ENCODE results near the gene PAGE2B.
"Not testable (repeated sequence)": the region's sequence is repeated elsewhere in the genome, so short reads cannot be mapped to it uniquely, and the experiment has no call there.

DNA sequence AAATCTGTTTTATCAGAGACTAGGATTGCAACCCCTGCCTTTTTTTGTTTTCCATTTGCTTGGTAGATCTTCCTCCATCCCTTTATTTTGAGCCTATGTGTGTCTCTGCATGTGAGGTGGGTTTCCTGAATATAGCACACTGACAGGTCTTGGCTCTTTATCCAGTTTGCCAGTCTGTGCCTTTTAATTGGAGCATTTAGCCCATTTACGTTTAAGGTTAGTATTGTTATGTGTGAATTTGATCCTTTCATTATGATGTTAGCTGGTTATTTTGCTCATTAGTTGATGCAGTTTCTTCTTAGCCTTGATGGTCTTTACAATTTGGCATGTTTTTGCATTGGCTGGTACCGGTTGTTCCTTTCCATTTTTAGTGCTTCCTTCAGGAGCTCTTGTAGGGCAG is 24.2 kb upstream of the PAGE2B start:
- TF ChIP-seq, protein P1, sequence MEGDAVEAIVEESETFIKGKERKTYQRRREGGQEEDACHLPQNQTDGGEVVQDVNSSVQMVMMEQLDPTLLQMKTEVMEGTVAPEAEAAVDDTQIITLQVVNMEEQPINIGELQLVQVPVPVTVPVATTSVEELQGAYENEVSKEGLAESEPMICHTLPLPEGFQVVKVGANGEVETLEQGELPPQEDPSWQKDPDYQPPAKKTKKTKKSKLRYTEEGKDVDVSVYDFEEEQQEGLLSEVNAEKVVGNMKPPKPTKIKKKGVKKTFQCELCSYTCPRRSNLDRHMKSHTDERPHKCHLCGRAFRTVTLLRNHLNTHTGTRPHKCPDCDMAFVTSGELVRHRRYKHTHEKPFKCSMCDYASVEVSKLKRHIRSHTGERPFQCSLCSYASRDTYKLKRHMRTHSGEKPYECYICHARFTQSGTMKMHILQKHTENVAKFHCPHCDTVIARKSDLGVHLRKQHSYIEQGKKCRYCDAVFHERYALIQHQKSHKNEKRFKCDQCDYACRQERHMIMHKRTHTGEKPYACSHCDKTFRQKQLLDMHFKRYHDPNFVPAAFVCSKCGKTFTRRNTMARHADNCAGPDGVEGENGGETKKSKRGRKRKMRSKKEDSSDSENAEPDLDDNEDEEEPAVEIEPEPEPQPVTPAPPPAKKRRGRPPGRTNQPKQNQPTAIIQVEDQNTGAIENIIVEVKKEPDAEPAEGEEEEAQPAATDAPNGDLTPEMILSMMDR (IDR thresholded peaks at IDR 0.05 in 2 of 3, conservative IDR thresholded peaks at IDR 0.05 in 1 of 3; ENCODE audit: control insufficient read depth in 2 of 3, extremely low read depth in 1 of 3, insufficient read depth in 1 of 3, low read depth in 3 of 3, low read length in 3 of 3), result not testable (repeated sequence)
- not testable (repeated sequence) for TF ChIP-seq YBX1 (IDR thresholded peaks at IDR 0.05)
- TF ChIP-seq, protein P2, sequence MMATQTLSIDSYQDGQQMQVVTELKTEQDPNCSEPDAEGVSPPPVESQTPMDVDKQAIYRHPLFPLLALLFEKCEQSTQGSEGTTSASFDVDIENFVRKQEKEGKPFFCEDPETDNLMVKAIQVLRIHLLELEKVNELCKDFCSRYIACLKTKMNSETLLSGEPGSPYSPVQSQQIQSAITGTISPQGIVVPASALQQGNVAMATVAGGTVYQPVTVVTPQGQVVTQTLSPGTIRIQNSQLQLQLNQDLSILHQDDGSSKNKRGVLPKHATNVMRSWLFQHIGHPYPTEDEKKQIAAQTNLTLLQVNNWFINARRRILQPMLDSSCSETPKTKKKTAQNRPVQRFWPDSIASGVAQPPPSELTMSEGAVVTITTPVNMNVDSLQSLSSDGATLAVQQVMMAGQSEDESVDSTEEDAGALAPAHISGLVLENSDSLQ (IDR thresholded peaks at IDR 0.05), result not testable (repeated sequence)

All from GM12878 (cell line).